ENCODE results near the gene NCK2.

NCK2 gene

GRCh38 chr2:105865222-105865913, 120.7 kb downstream of the NCK2 start:
- no peak overlapping the region for H3K4me3 ChIP-seq (ENCODE audit: low read depth, low read length)
- in situ Hi-C loops (cut with HindIII; ENCODE audit: low sequenced_read_pairs), result no loop called here
- TF ChIP-seq CTCF (IDR thresholded peaks at IDR 0.05; ENCODE audit: low read depth, low read length), result no peak
- DNase-seq (ENCODE audit: low read depth, low spot score), result peak; percentile 17

GRCh38 chr2:105866216-105867185, 121.8 kb downstream of the NCK2 start:
- in situ Hi-C loops (cut with HindIII; ENCODE audit: low sequenced_read_pairs), result no loop called here
- no peak overlapping the region for H3K4me3 ChIP-seq (ENCODE audit: low read depth, low read length)
- no peak for TF ChIP-seq CTCF (IDR thresholded peaks at IDR 0.05; ENCODE audit: low read depth, low read length)
- DNase-seq (ENCODE audit: low read depth, low spot score), result peak; percentile 56

GRCh38 chr2:105867587-105867986, 122.9 kb downstream of the NCK2 start:
- DNase-seq (ENCODE audit: low read depth, low spot score), result no peak
- H3K4me3 ChIP-seq (ENCODE audit: low read depth, low read length), result no peak overlapping the region
- in situ Hi-C loops (cut with HindIII; ENCODE audit: low sequenced_read_pairs), result no loop called here
- no peak for TF ChIP-seq CTCF (IDR thresholded peaks at IDR 0.05; ENCODE audit: low read depth, low read length)

- no peak for DNase-seq (ENCODE audit: low read depth, low spot score)
- in situ Hi-C loops (cut with HindIII; ENCODE audit: low sequenced_read_pairs), result no loop called here
- TF ChIP-seq CTCF (IDR thresholded peaks at IDR 0.05; ENCODE audit: low read depth, low read length), result no peak
- H3K4me3 ChIP-seq (ENCODE audit: low read depth, low read length), result no peak overlapping the region
Observed at GRCh38 chr2:105868060-105868459, 123.3 kb downstream of the NCK2 start.

- no peak for TF ChIP-seq CTCF (IDR thresholded peaks at IDR 0.05; ENCODE audit: low read depth, low read length)
- H3K4me3 ChIP-seq (ENCODE audit: low read depth, low read length), result no peak overlapping the region
- in situ Hi-C loops (cut with HindIII; ENCODE audit: low sequenced_read_pairs), result no loop called here
- DNase-seq (ENCODE audit: low read depth, low spot score), result no peak
Observed at GRCh38 chr2:105869341-105869740, 124.6 kb downstream of the NCK2 start.

- in situ Hi-C loops (cut with HindIII; ENCODE audit: low sequenced_read_pairs), result no loop called here
- no peak for DNase-seq (ENCODE audit: low read depth, low spot score)
- no peak overlapping the region for H3K4me3 ChIP-seq (ENCODE audit: low read depth, low read length)
- no peak for TF ChIP-seq CTCF (IDR thresholded peaks at IDR 0.05; ENCODE audit: low read depth, low read length)
Observed at GRCh38 chr2:105870062-105870461, 125.3 kb downstream of the NCK2 start.

Data from astrocyte of the spinal cord (primary cell).